HG03175 (cell line): ENCODE results near the gene CEMIP2.
A peak's percentile ranks its signal among the peaks of the same experiment; 100 is the strongest.

Source experiments
- ATAC-seq: cut with Tn5 transposase; IDR thresholded peaks from one replicate; pipeline ENCODE4 v1.9.1; 2021; ENCODE audit warnings: mild to moderate bottlenecking, moderate library complexity; ENCODE audit not compliant: unreplicated experiment

CEMIP2 gene

GRCh38 chr9:71770170-71770569 is 1.9 kb upstream of the CEMIP2 start:
- no peak for ATAC-seq

DNA sequence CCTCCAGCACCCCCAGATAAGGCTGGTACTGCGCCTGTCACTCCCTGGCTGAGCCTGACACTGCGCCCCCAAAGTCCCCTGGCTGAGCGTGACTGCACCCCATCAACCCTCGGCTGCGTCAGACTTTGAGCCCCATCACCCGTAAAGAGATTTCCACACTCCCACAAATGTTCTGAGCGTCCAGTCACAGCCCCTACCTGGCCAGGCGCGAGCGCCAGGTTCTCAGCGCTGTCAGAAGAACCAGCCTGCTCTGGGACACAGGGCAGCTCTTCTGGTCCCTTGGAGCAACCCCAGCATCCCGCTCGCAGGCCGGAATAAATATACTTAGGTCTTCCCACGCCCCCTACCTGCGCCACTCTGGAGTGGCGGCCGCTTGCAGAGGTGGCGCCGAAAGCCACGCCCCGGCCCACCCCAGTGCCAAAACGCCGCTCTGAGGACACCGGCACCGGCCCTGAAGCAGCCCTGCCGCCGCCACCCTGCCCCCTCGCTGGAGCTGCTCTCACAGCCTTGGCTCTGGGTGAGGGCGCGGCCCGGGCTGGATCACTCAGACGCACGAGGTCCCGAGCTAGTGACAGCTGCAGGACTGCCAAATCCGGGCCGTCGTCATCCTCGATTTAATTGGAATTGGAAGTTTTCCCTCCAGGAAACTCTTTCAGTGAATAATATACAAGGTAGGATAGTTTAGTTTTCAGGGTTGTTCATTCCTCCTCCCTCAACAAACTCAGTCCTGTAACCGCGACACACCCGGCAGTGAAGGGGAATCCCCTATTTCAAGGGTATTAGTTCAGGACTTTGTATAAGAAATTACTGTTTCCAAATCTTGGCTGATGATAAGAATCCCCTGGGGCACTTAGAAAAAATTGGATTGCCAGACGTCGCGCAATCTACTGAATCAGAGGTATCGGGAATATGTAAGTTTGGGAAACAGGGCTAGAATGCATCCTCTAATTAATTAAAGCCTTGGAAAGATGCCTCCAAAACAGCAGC is 1.2 kb upstream of the CEMIP2 start:
- ATAC-seq = peak; percentile 46

GRCh38 chr9:71767776-71768321 is 464 bp downstream of the CEMIP2 start:
- ATAC-seq = no peak

- ATAC-seq = no peak
Measured at GRCh38 chr9:71767163-71767775, 1.0 kb downstream of the CEMIP2 start.

GRCh38 chr9:71766663-71767062 is 1.6 kb downstream of the CEMIP2 start:
- ATAC-seq = peak; percentile 13

DNA sequence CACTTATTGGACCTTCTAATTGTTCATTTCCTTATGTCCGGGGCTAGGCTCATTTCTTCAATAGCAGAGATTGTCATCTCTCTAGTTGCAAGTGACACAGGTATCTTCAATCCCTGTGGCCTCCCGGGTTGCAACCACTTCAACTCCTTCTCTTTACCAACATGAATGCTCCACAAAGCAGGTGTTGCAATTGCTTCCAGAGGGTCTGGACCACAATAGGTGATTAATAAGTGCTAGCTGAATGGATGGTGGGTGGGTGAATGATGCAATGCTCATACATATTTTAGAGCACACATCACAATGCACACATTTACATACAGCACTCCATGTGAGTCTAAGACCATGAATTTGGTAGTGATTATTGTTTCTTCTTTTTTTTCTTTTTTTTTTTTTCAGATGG is 2.6 kb downstream of the CEMIP2 start:
- ATAC-seq = no peak

- no peak for ATAC-seq
Measured at GRCh38 chr9:71764891-71765290, 3.4 kb downstream of the CEMIP2 start.

GRCh38 chr9:71764463-71764862 is 3.9 kb downstream of the CEMIP2 start:
- ATAC-seq = no peak

GRCh38 chr9:71763832-71764231 is 4.5 kb downstream of the CEMIP2 start:
- ATAC-seq = no peak

DNA sequence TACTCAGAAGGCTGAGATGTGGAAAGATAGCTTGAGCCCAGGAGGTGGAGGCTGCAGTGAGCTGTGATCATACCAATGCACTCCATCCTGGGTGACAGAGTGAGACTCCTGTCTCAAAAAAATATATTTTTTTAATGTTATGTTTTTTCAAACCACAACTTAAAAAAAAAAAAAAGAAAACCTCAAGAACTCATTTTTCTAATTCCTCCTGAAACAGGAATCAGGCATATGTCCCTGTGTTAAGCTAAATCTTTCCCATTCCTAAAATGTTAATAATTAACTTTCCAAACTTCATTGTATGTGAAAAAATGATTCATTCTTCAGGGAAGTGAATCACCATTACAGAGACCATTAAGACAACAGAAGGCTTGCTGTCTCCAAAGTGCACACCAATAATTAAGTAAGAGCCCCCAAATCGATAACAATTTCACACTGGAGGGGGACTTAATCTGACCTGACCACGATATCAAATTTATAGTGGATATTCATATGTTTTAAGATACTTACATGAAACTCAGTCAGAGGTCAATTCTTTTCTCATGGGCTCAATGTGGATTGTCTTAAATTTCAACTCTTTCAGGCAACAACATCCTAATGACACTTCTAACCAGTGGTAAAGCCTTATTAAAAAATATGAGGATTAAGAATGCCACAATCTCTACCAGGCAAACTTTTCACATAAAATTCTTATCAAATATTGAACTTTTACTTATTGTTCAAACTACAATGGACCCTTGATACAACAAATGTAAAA is 5.2 kb downstream of the CEMIP2 start:
- ATAC-seq = no peak

GRCh38 chr9:71761938-71762353 is 6.4 kb downstream of the CEMIP2 start:
- ATAC-seq = no peak

- ATAC-seq = no peak
Measured at GRCh38 chr9:71760901-71761300, 7.4 kb downstream of the CEMIP2 start.

GRCh38 chr9:71758785-71759184 is 9.5 kb downstream of the CEMIP2 start:
- ATAC-seq = no peak

- ATAC-seq = no peak
Measured at GRCh38 chr9:71758277-71758676, 10.0 kb downstream of the CEMIP2 start.

GRCh38 chr9:71756753-71757152 is 11.6 kb downstream of the CEMIP2 start:
- ATAC-seq = no peak

GRCh38 chr9:71755869-71756268 is 12.4 kb downstream of the CEMIP2 start:
- no peak for ATAC-seq

DNA sequence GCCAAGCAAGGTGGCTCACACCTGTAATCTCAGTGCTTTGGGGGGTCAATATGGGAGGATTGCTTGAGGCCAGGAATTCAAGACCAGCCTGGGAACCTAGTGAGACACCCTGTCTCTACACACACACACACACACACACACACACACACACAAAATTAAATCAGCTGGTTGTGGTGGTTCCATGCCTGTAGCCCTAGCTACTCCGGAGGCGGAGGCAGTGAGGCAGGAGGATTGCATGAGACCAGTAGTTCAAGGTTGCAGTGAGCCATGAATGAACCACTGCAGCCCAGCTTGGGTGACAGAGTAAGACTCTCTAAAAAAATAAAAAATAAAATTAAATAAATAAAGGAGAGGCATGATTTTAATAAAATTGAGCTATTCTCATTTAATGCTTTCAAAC is 13.1 kb downstream of the CEMIP2 start:
- ATAC-seq = no peak

DNA sequence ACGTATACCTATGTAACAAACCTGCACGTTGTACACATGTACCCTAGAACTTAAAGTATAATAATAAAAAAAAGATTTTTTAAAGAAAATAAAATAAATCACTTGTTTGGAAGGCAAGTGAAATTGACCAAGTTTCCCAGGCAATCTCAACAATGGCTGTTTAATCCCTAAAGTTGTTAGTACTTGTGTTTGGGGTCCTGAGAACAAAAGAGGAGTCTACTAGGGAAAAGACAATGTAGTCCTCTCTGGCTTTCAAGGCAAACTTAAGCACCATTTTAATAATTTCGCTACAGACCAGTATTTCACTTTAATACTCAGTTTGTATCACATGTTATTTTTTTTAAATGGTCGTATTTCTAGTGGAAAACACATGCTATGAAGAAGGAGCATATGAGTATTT is 14.2 kb downstream of the CEMIP2 start:
- ATAC-seq = no peak

- ATAC-seq = no peak
Measured at GRCh38 chr9:71752928-71753327, 15.4 kb downstream of the CEMIP2 start.

DNA sequence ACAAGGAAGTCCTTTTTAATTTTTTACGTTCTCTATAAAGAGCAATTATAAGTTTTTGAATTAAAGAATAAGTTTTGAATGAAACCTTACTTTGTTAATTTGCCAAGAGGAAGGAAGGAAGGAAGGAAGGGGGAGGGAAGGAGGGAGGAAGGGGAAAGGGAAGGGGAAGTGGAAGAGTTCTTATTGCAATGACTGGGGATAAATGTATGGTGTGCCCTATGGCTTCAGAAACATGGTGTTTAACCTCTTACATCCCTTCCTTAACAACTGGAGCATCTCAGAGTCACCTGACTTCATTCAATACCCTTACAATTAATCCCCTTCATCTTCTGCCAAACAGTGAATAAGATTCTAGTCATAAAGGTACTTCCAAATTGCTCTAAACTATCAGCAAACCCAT is 16.0 kb downstream of the CEMIP2 start:
- ATAC-seq = no peak

DNA sequence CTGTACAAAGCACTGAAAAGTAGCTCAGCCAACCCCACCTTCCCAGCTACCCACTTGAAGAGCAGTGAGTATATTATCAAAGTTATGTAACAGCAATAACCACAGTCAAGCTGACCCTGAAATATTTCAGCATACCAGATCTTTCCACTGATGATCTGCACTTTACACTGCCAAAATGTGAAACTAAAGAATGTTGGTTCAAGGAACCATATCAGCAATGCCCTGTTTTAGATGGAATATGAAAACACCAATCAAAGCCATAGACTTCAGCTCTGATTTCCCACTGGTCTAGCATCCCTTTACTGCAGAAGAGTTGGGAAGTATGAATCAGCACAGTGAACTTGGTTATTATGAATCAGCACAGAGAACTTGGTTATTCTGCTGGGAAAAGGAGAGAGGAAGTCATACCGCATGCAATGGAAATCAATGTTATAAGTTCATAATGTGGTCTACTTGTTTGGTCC is 20.0 kb downstream of the CEMIP2 start:
- ATAC-seq = no peak
